NCI-H524 (cell line): ENCODE measurements around the gene LRP3.
"Not testable (repeated sequence)": the region's sequence is repeated elsewhere in the genome, so short reads cannot be mapped to it uniquely, and the experiment has no call there.

Experiments used
- DNase-seq, 2 experiments: peaks; one replicate each; lab custom pipeline; 2025; lab: John Stamatoyannopoulos, UW

Gene LRP3

DNA sequence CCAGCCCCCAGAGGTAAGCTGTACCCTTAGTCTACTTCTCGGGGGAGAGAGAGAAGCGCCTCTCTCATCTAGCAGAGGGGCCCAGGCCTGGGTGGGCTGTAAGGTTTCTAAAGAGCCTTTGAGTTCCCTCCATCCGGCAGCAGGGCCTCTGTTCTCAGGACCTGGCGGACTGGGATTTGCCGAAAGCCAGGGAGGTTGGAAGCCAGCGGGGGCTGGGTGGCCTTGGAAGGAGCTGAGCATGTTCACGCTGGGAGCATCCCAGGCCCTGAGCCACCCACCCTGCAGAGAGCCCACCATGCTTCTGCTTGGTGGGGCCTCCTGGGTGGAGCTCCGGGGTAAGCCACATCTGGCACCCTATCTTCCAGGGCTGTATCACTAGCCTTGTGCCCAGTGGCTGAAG is 23.8 kb downstream of the LRP3 start:
- no peak for DNase-seq

DNA sequence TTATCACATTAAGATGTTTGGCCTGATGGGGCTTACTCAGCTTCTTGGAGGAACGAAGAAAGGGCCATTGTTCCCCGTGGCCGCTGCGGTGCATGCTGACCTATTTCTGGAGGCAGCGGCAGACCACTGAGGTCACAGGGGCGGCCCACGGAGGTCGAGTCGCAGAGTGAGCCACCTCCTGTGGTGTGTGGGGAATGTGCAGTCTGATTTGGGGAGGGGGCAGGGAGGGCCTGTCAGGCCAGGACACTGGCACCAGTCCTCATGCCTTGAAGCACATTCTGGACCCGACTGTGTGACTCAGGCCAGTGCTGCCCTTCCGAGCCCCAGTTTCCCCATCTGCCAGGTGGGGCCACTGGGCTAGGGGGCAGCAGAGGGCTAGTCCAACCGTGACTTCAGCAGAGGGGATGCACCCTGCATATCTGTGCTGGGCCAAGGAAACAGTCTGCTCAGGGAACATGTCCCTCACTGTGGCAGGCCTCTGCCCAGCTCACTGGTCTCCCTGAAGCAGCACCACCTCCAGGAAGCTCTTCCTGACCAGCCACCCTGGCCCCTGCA is 25.2 kb downstream of the LRP3 start:
- DNase-seq, result peak in 1 of 2 experiments; percentile 24

- DNase-seq, result no peak
Observed at GRCh38 chr19:33220115-33220514, 26.0 kb downstream of the LRP3 start.

DNA sequence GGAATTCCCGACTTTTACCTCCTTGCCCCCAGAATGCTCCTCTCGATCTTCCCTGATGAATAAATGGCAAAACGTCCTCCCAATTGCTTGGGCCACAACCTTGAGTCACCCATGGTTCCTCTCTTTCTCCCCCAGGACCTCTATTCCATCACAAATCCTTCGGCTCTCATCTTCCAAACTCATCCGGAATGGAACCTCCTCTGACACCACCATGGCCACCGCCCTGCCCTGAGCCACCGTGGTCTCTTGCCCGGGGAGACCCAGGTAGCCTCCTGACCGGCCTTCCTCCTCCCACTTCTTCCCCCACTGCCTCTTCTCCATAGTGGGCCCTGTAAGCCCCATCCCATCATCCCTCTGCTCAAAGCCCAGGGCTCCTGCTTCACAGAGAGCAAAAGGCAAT is 26.6 kb downstream of the LRP3 start:
- no peak for DNase-seq

GRCh38 chr19:33221638-33222037 is 27.5 kb downstream of the LRP3 start:
- no peak for DNase-seq

- DNase-seq, result not testable (repeated sequence)
Observed at GRCh38 chr19:33222255-33222654, 28.1 kb downstream of the LRP3 start.

DNA sequence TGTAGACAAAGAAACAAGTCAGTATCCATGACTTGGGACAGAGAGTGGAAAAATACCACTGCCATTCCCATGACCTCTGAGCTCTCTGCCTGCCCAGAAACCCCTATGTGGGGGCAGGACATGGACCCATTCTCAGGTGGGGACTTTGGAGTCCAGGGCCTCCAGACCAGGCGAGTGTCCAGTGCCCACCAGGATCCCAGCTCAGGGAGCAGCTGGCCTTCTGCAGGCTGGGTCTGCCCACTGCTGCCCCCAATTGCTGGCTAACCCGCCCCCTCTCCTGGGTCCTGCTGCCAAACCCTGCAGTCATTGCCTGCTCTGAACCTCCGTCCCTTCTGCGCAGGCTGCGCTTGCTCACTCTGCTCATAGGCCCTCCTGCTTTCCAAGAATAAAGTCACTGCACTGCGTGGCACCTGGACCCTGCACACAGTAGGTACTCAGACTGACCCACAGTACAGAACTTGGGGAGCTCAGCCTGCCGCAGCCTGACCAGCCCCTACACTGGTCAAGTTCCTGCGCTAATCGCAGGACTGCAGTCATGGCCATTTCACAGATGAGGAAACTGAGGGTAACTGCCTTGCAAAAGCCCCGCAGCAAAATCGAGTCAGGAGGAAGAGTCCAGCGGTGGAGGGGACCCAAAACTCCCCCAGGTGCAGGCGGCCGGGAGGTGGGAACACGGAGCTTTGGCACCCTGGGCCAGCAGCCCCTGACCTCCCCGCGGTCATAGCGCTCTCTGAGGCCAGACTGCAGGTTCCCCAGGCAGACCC is 30.7 kb downstream of the LRP3 start:
- no peak for DNase-seq

- DNase-seq, result no peak
Observed at GRCh38 chr19:33225458-33225926, 31.4 kb downstream of the LRP3 start, which contains the start of gene SLC7A10. TSS of gene SLC7A10 (minus strand) at chr19:33225850. CDS start at chr19:33225703, 147 bp downstream.

DNA sequence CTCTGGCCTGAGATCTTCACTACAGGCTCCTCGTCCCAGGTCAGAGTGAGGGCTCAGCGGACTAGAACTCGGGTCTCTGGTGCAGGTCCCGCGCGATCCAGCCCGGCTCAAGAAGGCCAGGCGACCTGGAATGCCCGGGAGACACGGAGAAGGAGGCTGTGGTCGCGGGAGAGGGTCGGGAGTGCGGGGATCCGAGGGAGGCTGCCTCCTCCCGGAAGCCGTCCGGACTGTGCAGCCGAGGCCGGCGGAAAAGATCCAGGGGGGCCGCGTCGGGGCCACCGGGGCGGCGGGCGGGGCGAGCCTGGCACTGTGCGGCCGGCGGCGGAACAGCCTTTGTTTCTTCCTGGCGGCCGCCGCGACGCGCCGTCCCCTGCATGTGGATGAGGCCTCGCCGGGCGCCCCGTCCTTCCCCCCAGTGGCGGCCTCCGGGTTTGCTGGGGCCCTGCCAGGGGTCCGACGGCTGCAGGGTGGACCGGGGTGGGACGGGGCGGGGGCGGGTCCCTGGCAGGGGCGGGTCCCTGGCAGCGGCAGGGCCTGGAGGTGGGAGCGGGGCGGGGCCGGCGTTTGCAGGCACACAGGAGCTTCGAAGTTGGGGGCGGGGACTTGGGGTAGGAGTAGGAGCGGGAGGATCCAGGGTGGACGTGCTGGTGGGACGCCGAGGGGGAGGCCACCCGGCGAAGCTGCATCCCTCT is 32.6 kb downstream of the LRP3 start:
- DNase-seq, result peak; percentile 10 to 51

DNA sequence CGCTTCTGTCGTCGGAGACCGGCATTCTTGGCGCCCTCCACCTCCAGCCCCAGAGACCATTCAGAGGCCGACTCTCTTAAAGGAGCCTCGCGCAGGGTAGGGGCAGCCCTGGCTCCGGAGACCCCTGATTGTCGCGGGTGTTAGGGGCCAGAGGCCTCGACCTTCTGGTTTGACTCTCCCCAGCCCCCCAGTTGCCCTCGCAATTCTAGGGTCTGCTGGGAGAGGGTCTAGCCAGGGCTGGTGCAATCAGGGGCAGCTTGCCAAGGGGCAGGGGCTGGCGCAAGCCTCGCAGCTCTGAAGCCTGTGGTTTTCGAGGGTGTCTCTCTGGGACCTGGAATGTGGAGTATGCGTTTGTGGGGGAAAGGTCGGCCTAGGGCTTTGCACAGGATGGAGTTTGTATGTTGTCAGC is 33.1 kb downstream of the LRP3 start:
- no peak for DNase-seq

DNA sequence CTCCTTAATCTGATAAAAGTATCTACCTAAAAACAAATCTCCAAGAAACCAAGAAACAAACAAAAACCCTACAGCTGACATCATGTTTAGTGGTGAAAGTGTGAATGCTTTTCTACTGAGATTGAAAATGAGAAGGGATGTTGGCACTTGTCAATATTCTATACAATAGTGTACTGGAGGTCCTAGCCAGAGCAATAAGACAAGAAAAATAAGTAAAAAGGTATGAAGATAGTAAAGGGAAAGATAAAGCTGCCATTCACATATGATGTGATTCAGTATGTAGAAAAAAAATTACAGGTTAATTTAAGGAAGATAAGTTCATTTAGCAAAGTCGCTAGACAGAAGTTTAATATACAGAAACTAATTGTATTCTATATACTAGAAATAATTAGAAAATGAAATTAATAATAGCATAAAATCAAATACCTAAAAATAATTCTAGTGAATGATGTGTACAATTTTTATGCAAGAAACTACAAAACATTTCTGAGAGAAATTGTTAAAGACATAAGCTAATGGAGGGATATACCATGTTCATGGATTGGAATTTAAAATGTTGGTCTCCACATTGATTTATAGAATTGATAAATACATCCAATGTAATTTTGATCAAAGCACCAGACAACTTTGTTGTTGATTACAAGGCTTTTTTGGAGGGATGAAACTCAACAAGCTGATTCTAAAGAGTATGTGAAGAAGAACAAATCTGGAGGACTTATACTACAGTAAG is 33.9 kb downstream of the LRP3 start:
- no peak for DNase-seq

- no peak for DNase-seq
Observed at GRCh38 chr19:33229962-33230361, 35.8 kb downstream of the LRP3 start.

GRCh38 chr19:33231511-33231910 is 37.4 kb downstream of the LRP3 start:
- no peak for DNase-seq

DNA sequence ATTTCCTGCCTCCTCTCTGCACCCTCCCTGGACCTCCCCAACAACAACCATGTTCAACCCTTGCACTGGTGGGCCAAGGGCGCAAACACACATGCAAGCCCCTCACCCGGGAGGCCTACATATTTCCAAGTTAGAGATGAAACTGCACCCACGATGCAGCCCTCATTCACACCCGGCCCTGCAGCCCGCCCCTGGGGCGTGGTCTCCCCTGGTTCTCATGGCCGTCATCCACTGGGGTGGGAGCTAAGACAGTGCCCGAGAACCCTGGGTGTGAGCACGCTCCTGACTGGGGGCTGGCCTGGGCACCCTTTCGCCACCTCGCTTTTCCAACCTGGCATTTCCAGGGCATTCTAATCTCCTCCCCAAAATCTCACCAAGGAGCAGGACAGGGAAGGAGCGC is 38.5 kb downstream of the LRP3 start:
- DNase-seq, result no peak

DNA sequence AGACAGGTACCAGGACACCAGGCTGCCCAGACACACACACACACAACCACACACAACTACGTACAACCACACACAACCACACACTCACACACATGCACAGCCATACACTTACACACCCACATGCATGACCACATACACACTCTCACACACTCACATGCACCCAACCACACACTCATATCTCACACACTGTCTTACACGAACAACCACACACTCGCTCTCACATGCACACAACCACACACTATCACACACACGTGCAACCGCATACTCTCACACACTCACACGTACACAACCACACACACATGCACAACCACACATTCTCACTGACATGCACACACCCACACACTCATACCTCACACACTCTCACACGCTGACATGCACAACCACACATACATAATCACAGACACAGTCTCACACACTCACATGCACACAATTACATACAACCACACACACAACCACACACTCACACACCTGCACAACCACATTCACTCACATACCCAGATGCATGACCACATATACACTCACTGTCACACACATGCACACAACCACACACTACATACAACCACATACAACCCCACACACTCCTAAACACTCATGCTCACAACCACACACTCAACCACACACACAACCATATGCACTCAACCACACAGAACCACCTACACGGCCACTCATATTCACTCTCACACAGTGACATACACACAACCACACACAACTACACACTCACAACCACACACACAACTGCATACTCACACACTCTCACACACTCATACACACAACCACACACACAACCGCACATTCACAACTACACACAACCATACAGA is 39.1 kb downstream of the LRP3 start:
- DNase-seq, result no peak

- no peak for DNase-seq
Observed at GRCh38 chr19:33234092-33234491, 40.0 kb downstream of the LRP3 start.

GRCh38 chr19:33234736-33235135 is 40.6 kb downstream of the LRP3 start:
- no peak for DNase-seq

- DNase-seq, result peak; percentile 65 to 79
Observed at GRCh38 chr19:33235269-33235995, 41.3 kb downstream of the LRP3 start.

DNA sequence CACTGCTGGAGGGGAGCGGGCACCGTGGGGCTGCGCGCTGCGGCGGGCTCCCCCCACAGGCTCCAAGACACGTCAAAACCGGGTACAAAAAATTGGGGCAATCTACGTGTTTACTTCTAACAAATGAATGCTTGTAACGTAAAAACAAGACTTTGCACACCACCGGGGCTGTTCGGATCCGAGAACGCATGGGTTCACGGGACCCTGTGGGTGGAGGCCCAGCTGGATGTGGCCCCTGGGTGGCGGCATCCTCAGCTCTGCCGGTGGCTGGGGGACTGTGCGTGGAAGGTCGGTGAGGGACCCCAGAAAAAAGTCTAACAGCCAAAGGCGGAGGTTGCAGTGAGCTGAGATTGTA is 41.8 kb downstream of the LRP3 start:
- DNase-seq, result no peak

GRCh38 chr19:33236696-33237390 is 42.7 kb downstream of the LRP3 start:
- DNase-seq, result no peak
